ENCODE data around the gene ABCA3. TPM values are rescaled to one million over a fixed set of nuclear protein-coding genes. Genes with fewer than 3 reads are reported as not detected.

The ABCA3 gene
- total and polyA plus RNA-seq, 2 donors (not counting 1 experiment from before 2014, with no cell fraction given), result 1.7 to 6.1 TPM

- H3K4me3 ChIP-seq (replicated peaks in 1 of 4; ENCODE audit: control extremely low read depth in 1 of 4, insufficient read depth in 1 of 4, low read depth in 3 of 4, low read length in 4 of 4), result no peak overlapping the region
- H3K9ac ChIP-seq (ENCODE audit: insufficient read depth, low read length), result no peak overlapping the region
- H3K4me1 ChIP-seq (ENCODE audit: control insufficient read depth, extremely low read depth, insufficient read depth, low read length), result no peaks in the 10 kb centered on the region
- H3K36me3 ChIP-seq (ENCODE audit: control insufficient read depth, insufficient read depth, low read length), result no peaks in the 10 kb centered on the region
- no peaks in the 10 kb centered on the region for H3K79me2 ChIP-seq (ENCODE audit: control insufficient read depth, insufficient read depth, low read length)
- no peaks in the 10 kb centered on the region for H3K27me3 ChIP-seq (ENCODE audit: control insufficient read depth, insufficient read depth, low read length)
- no peak overlapping the region for H2AFZ ChIP-seq (ENCODE audit: low read length)
- no peaks in the 10 kb centered on the region for H4K20me1 ChIP-seq (ENCODE audit: control insufficient read depth, extremely low read depth, insufficient read depth, low read length)
- H3K4me2 ChIP-seq (ENCODE audit: extremely low read depth, insufficient read depth, low read length), result no peak overlapping the region
- TF ChIP-seq, protein P1, sequence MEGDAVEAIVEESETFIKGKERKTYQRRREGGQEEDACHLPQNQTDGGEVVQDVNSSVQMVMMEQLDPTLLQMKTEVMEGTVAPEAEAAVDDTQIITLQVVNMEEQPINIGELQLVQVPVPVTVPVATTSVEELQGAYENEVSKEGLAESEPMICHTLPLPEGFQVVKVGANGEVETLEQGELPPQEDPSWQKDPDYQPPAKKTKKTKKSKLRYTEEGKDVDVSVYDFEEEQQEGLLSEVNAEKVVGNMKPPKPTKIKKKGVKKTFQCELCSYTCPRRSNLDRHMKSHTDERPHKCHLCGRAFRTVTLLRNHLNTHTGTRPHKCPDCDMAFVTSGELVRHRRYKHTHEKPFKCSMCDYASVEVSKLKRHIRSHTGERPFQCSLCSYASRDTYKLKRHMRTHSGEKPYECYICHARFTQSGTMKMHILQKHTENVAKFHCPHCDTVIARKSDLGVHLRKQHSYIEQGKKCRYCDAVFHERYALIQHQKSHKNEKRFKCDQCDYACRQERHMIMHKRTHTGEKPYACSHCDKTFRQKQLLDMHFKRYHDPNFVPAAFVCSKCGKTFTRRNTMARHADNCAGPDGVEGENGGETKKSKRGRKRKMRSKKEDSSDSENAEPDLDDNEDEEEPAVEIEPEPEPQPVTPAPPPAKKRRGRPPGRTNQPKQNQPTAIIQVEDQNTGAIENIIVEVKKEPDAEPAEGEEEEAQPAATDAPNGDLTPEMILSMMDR (conservative IDR thresholded peaks at IDR 0.05 in 1 of 2, IDR thresholded peaks at IDR 0.05 in 1 of 2; ENCODE audit: low read depth in 1 of 2, low read length in 2 of 2), result no peak
- H3K9me3 ChIP-seq (ENCODE audit: control insufficient read depth, insufficient read depth, low read depth, low read length), result no peaks in the 10 kb centered on the region
- no peak overlapping the region for H3K27ac ChIP-seq (ENCODE audit: insufficient read depth, low read length)
- DNase-seq (ENCODE audit: low read depth in 2 of 2), result no peak
Observed at GRCh38 chr16:2298621-2299020, 41.9 kb downstream of the ABCA3 start.

DNA sequence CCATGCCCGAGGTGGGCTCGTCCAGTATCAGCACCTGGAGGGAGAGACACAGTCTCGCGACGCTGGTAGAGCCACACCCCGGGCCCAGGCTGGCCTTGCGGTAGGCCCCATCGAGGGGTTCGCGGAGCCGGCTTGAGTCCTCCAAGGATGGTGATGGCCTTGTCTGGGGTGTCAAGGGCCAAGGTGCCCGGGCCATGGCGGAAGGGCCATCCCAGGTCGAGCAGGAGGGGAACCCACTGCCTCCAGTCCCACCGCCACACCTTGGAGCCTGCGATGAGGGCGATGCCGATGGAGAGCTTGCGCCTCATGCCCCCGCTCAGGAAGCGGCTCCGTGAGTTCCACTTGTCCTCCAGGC is 43.0 kb downstream of the ABCA3 start:
- Histone ChIP-seq H3K4me2 (ENCODE audit: extremely low read depth, insufficient read depth, low read length) (no peak overlapping the region), H3K4me1 (ENCODE audit: control insufficient read depth, extremely low read depth, insufficient read depth, low read length) (no peaks in the 10 kb centered on the region)

DNA sequence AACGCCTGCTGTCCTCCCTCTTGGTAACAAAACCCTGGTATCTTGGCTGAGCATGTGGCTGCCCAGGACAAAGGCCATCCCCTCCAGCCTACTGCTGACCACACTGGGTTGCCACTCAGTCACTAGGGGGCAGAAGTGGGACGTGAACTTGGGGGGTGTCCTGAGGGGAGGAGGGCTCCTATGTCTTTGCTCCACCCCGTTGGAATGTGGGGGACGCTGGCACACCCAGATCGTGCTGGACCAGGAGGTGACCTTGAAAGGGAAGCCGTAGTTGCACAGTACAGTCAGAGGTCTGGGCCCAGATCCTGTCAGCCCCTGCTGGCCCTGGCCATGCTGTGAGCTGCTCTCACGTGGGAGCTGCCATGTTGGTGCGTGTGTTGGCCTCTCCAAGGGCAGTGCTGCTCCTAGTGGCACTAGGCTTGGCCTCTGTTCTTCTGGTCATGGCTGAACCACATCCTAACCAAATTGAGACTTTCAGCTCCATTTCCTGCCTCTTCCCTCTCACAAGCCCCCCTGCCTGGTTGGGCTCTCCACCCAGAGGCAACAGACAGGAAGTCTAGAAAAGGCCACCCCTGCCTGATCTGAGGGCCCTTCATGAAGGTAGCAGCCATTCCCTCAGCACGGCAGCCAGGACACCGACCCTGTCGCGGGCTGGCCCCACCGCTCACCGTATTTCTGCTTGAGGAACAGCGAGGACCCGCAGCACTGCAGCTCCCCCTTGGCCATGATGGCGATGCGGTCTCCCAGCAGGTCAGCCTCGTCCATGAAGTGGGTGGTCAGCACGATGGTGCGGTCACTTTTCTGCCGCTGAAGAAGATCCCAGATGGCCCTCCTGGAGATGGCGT is 43.6 kb downstream of the ABCA3 start:
- Histone ChIP-seq H3K27me3 (ENCODE audit: control insufficient read depth, insufficient read depth, low read length) (no peaks in the 10 kb centered on the region), H3K4me2 (ENCODE audit: extremely low read depth, insufficient read depth, low read length) (no peak overlapping the region), H3K9ac (ENCODE audit: insufficient read depth, low read length) (no peak overlapping the region), H3K4me3 (replicated peaks in 1 of 4; ENCODE audit: control extremely low read depth in 1 of 4, insufficient read depth in 1 of 4, low read depth in 3 of 4, low read length in 4 of 4) (no peak overlapping the region), H3K4me1 (ENCODE audit: control insufficient read depth, extremely low read depth, insufficient read depth, low read length) (no peaks in the 10 kb centered on the region), H3K9me3 (ENCODE audit: control insufficient read depth, insufficient read depth, low read depth, low read length) (no peaks in the 10 kb centered on the region), H3K36me3 (ENCODE audit: control insufficient read depth, insufficient read depth, low read length) (no peaks in the 10 kb centered on the region), H3K27ac (ENCODE audit: insufficient read depth, low read length) (no peak overlapping the region), H2AFZ (ENCODE audit: low read length) (no peak overlapping the region), H3K79me2 (ENCODE audit: control insufficient read depth, insufficient read depth, low read length) (no peaks in the 10 kb centered on the region), H4K20me1 (ENCODE audit: control insufficient read depth, extremely low read depth, insufficient read depth, low read length) (no peaks in the 10 kb centered on the region)
- DNase-seq (ENCODE audit: low read depth in 2 of 2), result peak; percentile 9 to 14
- TF ChIP-seq EZH2 (IDR thresholded peaks at IDR 0.05; ENCODE audit: low read length, missing control alignments), result no peak
- TF ChIP-seq, protein P1 (conservative IDR thresholded peaks at IDR 0.05 in 1 of 2, IDR thresholded peaks at IDR 0.05 in 1 of 2; ENCODE audit: low read depth in 1 of 2, low read length in 2 of 2), result peak; percentile 32 to 43

More for the DNA sequence above, 43.0 kb downstream of the ABCA3 start:
- Histone ChIP-seq H3K79me2 (ENCODE audit: control insufficient read depth, insufficient read depth, low read length) (no peaks in the 10 kb centered on the region), H2AFZ (ENCODE audit: low read length) (no peak overlapping the region), H3K9me3 (ENCODE audit: control insufficient read depth, insufficient read depth, low read depth, low read length) (no peaks in the 10 kb centered on the region), H3K36me3 (ENCODE audit: control insufficient read depth, insufficient read depth, low read length) (no peaks in the 10 kb centered on the region), H3K27ac (ENCODE audit: insufficient read depth, low read length) (no peak overlapping the region), H4K20me1 (ENCODE audit: control insufficient read depth, extremely low read depth, insufficient read depth, low read length) (no peaks in the 10 kb centered on the region), H3K4me3 (replicated peaks in 1 of 4; ENCODE audit: control extremely low read depth in 1 of 4, insufficient read depth in 1 of 4, low read depth in 3 of 4, low read length in 4 of 4) (no peak overlapping the region), H3K9ac (ENCODE audit: insufficient read depth, low read length) (no peak overlapping the region), H3K27me3 (ENCODE audit: control insufficient read depth, insufficient read depth, low read length) (no peaks in the 10 kb centered on the region)
- no peak for DNase-seq (ENCODE audit: low read depth in 2 of 2)
- TF ChIP-seq, protein P1 (conservative IDR thresholded peaks at IDR 0.05 in 1 of 2, IDR thresholded peaks at IDR 0.05 in 1 of 2; ENCODE audit: low read depth in 1 of 2, low read length in 2 of 2), result no peak
- TF ChIP-seq EZH2 (IDR thresholded peaks at IDR 0.05; ENCODE audit: low read length, missing control alignments), result no peak

Data from fibroblast of lung (primary cell).